IPS-20b (cell line): Measurements from ENCODE around the gene KAT2A.

ENCODE experiments used
- H3K27ac ChIP-seq: one replicate; pipeline ENCODE4 v1.5.1; 2013; ENCODE audit warnings: low read length
- H3K27me3 ChIP-seq: 2 replicates; pipeline ENCODE4 v1.6.1; 2013; ENCODE audit warnings: mild to moderate bottlenecking, low read length, inconsistent platforms; ENCODE audit not compliant: insufficient read depth
- H3K36me3 ChIP-seq: 2 replicates; pipeline ENCODE4 v1.6.1; 2013; ENCODE audit warnings: low read depth, mild to moderate bottlenecking, inconsistent platforms, low read length, moderate library complexity; ENCODE audit not compliant: insufficient read depth
- H3K4me1 ChIP-seq: 2 replicates; pipeline ENCODE4 v1.6.1; 2013; ENCODE audit warnings: mild to moderate bottlenecking, control low read depth, inconsistent platforms, low read length, moderate library complexity; ENCODE audit not compliant: insufficient read depth
- H3K4me3 ChIP-seq: 2 replicates; pipeline ENCODE4 v1.5.1; 2013; ENCODE audit warnings: mild to moderate bottlenecking, low read length, inconsistent platforms
- H3K9ac ChIP-seq: 2 replicates; pipeline ENCODE4 v1.6.1; 2013; ENCODE audit warnings: low read depth, mild to moderate bottlenecking, inconsistent platforms, low read length, moderate library complexity
- H3K9me3 ChIP-seq: 2 replicates; pipeline ENCODE4 v1.6.1; 2013; ENCODE audit warnings: mild to moderate bottlenecking, low read depth, low read length, inconsistent platforms; ENCODE audit not compliant: insufficient read depth

Gene KAT2A

DNA sequence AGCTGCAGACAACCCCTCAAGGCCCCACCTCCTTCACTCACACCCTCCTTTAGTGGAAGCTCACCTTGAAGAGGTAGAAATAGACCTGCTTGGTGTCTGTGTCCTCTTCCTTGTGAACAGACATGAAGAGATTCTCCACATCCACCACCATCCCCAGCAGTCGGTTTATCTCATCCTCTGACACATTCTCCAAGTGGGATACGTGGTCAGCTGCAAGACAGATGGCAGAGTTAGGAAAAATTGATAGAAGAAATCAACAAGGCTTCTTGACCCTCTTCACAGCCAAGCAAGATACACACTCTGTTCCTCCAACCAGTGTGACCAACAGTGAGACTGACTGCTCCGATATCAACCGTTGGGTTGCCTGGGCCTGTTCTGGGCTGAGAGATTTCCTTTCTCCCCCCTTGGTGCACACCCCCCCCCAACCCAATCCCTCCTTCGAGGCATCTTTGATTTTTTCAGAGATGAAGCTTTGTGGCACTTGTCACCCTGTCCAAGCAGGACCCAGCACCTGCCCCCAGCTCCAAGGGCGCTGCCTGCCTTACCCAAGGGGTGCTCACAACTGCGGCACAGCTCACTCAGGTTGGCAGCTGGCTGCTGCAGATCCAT is 902 bp downstream of the KAT2A start:
- H3K27ac ChIP-seq = no peak overlapping the region
- peak overlapping the region; percentile 64 for H3K4me3 ChIP-seq
- peak overlapping the region; percentile 41; the same call in 1 of the 2 replicates for H3K9ac ChIP-seq
- peaks cover 7% of the 10 kb centered on the region for H3K36me3 ChIP-seq
- no peaks in the 10 kb centered on the region for H3K27me3 ChIP-seq
- no peaks in the 10 kb centered on the region for H3K9me3 ChIP-seq
- H3K4me1 ChIP-seq = peaks cover 3% of the 10 kb centered on the region; the same call in 1 of the 2 replicates

DNA sequence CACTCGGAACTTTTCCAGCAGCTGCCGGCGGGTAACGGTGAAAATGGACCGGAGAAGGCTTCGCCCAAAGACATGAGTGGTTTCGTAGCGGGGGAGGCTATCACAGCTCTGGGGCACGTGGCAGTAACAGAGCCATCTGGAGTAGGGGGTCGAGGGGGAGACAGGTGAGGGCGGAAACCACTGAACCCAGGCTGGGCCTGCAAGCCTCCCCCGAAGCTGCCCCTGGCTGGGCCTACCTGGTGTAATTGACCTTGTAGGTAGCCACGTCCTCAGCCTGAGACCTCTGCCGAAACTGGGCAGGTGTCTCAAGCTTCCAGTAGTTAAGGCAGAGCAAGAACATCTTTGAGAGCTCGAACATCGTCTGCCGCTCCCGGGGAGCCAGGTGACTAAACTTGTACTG is 1.9 kb downstream of the KAT2A start:
- Histone ChIP-seq H3K9me3 (no peaks in the 10 kb centered on the region), H3K4me3 (no peak overlapping the region), H3K4me1 (peaks cover 3% of the 10 kb centered on the region; the same call in 1 of the 2 replicates), H3K27ac (no peak overlapping the region), H3K36me3 (peaks cover 11% of the 10 kb centered on the region), H3K27me3 (no peaks in the 10 kb centered on the region), H3K9ac (no peak overlapping the region)

DNA sequence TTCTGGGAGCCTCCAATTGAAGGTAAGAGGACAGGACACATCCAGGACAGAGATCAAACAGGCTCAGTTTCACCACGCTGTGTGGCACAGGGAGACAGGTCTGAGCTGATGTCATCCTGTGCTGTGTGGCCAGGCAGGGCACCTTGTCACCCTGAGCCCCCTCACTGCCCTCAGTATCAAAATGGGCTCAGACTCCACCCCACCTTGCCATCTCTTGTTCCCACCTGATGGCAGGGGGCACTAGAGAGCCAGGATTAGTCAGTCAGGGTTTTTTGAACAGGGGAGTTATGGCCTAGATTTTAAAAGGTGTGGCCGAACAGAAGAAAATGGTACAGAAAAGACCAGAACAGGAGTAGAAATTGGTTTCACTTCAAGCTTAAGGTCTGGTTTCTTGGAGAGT is 2.6 kb downstream of the KAT2A start:
- Histone ChIP-seq H3K27ac (no peak overlapping the region), H3K4me1 (peaks cover 3% of the 10 kb centered on the region; the same call in 1 of the 2 replicates), H3K27me3 (no peaks in the 10 kb centered on the region), H3K9me3 (no peaks in the 10 kb centered on the region), H3K9ac (no peak overlapping the region), H3K36me3 (peaks cover 17% of the 10 kb centered on the region), H3K4me3 (no peak overlapping the region)

DNA sequence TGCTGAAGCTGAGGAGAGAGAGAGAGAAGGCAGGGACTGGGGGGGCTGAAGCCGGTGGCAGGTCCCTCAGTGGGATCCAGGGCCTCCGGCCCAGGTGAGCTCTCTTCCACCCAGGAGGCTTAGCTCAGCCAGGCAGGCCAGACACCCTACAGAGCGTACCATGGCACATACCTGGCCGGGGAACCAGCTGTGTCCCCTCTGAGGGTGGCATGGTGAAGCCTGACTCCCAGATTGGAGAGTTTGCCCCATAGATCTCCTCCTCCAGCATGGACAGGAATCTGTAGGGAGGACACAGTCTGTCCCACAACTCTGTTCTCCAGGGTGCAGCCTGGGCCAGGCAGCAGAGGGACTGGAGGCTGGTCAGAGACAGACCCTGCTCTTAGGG is 3.0 kb downstream of the KAT2A start:
- no peak overlapping the region for H3K4me3 ChIP-seq
- H3K9me3 ChIP-seq = no peaks in the 10 kb centered on the region
- no peak overlapping the region for H3K27ac ChIP-seq
- H3K4me1 ChIP-seq = peaks cover 3% of the 10 kb centered on the region; the same call in 1 of the 2 replicates
- H3K36me3 ChIP-seq = peaks cover 19% of the 10 kb centered on the region
- H3K27me3 ChIP-seq = no peaks in the 10 kb centered on the region
- H3K9ac ChIP-seq = no peak overlapping the region

- Histone ChIP-seq H3K9ac (no peak overlapping the region), H3K4me3 (no peak overlapping the region), H3K27me3 (no peaks in the 10 kb centered on the region), H3K27ac (no peak overlapping the region), H3K9me3 (no peaks in the 10 kb centered on the region), H3K4me1 (peaks cover 3% of the 10 kb centered on the region; the same call in 1 of the 2 replicates), H3K36me3 (peaks cover 21% of the 10 kb centered on the region)
These were observed 3.6 kb downstream of the KAT2A start for GRCh38 chr17:42117397-42118125.

DNA sequence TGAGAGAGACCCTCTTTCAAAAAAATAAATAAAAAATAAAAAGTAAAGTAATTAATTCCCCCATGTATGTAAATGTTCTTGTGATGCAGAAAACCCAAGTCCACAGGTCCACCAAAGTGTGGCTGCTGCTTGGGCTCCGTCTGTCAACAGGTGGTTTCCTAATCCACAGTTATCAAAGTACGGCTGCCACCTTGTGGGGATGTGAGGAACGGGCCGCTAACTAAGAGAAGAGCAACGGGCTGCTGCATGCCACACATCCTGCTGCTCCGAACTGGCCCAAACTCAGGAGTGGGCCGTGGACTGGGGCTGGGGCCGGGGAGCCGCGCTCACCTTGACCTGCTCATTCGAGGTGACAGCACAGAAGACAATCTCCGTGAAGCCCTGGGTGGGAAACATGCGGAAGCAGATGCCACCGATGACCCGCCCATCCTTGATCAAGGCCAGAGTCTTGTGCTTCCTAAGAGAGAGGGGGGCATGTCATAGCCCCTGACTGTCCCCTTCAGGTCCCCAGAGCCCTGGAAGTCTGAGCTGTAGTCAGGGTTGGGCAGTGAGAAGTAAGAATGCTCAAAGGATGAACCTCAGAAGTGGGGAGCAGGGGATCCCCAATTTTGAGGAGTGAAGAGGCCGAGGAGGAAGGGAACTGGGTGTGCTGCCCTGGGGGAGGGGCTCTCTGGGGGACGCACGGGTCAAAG is 4.3 kb downstream of the KAT2A start:
- Histone ChIP-seq H3K4me3 (no peak overlapping the region), H3K27me3 (no peaks in the 10 kb centered on the region), H3K36me3 (peaks cover 21% of the 10 kb centered on the region), H3K9ac (no peak overlapping the region), H3K4me1 (no peaks in the 10 kb centered on the region; the same call in 1 of the 2 replicates), H3K9me3 (no peaks in the 10 kb centered on the region), H3K27ac (no peak overlapping the region)

GRCh38 chr17:42114118-42114517 is 7.0 kb downstream of the KAT2A start:
- no peak overlapping the region for H3K9ac ChIP-seq
- no peak overlapping the region for H3K4me3 ChIP-seq
- H3K27ac ChIP-seq = no peak overlapping the region
- H3K27me3 ChIP-seq = no peaks in the 10 kb centered on the region
- H3K9me3 ChIP-seq = no peaks in the 10 kb centered on the region
- H3K36me3 ChIP-seq = peaks cover 21% of the 10 kb centered on the region
- H3K4me1 ChIP-seq = no peaks in the 10 kb centered on the region

GRCh38 chr17:42113293-42114069 is 7.7 kb downstream of the KAT2A start:
- H3K9me3 ChIP-seq = no peaks in the 10 kb centered on the region
- peaks cover 21% of the 10 kb centered on the region for H3K36me3 ChIP-seq
- H3K27me3 ChIP-seq = no peaks in the 10 kb centered on the region
- no peak overlapping the region for H3K9ac ChIP-seq
- no peaks in the 10 kb centered on the region for H3K4me1 ChIP-seq
- no peak overlapping the region for H3K4me3 ChIP-seq
- no peak overlapping the region for H3K27ac ChIP-seq

DNA sequence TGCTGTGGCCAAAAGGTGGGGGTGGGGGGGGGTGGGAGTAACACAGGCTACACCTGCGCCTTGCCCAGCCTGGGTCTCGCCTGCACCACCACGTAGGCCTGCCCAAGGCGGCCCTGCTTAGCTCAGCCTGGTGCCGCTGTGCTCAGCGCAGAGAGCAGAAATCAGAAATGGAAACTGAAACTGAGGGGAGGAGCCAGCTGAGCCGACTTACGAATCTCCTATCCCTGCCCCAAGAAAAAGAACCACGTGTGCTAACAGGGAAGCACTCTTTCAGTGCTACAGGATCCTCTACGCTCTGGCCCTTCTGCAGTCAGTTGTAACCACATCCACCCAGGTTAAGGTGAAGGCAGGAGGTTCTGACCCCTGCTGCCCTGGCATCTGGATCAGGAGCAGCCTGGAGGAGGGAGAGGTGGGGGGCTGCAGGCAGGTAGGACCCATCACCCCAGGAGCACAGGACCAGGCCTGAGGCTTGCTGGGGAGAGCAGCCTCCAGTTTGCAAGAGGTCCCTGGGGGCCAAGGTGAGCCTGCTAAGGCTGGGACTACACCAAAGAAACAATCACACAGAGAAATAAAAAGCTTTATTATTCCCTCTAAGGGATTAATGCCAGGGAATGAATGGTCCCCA is 8.5 kb downstream of the KAT2A start, which contains the start of gene DHX58:
DHX58 (minus strand) TSS at position 163 of the 625 bp plus-strand sequence. CDS start 822 bp downstream, outside the sequence.
- H3K36me3 ChIP-seq = peaks cover 21% of the 10 kb centered on the region
- H3K9me3 ChIP-seq = no peaks in the 10 kb centered on the region
- H3K9ac ChIP-seq = no peak within 1 kb of the TSS
- H3K27ac ChIP-seq = no peak within 1 kb of the TSS
- H3K27me3 ChIP-seq = no peaks in the 10 kb centered on the region
- H3K4me1 ChIP-seq = no peaks in the 10 kb centered on the region
- H3K4me3 ChIP-seq = no peak within 1 kb of the TSS

GRCh38 chr17:42111871-42112551 is 9.2 kb downstream of the KAT2A start:
- Histone ChIP-seq H3K27me3 (no peaks in the 10 kb centered on the region), H3K9ac (no peak overlapping the region), H3K27ac (no peak overlapping the region), H3K9me3 (no peaks in the 10 kb centered on the region), H3K36me3 (peaks cover 21% of the 10 kb centered on the region), H3K4me1 (no peaks in the 10 kb centered on the region), H3K4me3 (no peak overlapping the region)
